Activated CD4-positive, alpha-beta T cell treated with anti-CD3 and anti-CD28 coated beads for 24 hours (primary cell): ENCODE measurements around the gene LATS2.
"Not testable (repeated sequence)": the region's sequence is repeated elsewhere in the genome, so short reads cannot be mapped to it uniquely, and the experiment has no call there.

Experiments used
- DNase-seq, 2 donors: peaks; one replicate each; pipeline ENCODE4 v3.0.0-alpha.2; 2020; ENCODE audit warnings: low read depth in 2 of 2

The LATS2 gene

DNA sequence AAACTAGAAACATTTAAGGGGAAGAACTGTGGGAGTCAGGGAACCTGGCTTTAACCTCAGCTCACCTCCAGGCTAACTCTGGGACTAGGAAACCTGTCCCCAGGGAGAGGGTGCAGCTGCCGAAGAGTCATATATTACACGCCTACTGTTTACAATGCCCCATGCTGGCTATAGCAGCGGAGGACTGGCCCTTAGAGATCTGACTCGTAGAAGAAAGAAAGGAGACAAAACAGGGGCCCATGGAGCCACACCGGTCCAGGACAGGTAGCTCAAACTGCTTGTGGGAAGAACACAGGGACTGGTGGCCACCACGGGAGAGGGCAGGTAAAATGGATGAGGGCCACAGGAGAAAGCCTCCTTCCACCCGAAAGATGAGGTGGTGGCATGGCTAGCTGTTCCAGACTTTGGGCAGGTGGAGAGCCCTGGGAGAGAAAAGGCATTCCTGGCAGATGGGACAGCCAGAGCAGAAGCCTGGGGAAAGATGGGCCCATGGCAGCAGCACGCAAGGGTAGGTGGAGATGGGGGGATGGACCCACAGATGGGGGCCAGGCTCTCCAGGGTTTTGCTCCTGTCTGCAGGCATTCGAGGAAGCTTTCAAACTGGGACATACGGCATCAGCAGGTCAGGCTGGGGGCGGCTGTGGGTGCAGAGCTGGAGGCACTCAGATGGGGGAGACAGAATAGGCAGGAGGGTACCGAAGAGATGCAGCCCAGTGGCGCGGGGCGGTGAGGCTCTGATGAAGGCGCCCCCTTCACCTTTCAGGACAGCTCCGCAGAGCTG is 69.5 kb downstream of the LATS2 start:
- no peak for DNase-seq

DNA sequence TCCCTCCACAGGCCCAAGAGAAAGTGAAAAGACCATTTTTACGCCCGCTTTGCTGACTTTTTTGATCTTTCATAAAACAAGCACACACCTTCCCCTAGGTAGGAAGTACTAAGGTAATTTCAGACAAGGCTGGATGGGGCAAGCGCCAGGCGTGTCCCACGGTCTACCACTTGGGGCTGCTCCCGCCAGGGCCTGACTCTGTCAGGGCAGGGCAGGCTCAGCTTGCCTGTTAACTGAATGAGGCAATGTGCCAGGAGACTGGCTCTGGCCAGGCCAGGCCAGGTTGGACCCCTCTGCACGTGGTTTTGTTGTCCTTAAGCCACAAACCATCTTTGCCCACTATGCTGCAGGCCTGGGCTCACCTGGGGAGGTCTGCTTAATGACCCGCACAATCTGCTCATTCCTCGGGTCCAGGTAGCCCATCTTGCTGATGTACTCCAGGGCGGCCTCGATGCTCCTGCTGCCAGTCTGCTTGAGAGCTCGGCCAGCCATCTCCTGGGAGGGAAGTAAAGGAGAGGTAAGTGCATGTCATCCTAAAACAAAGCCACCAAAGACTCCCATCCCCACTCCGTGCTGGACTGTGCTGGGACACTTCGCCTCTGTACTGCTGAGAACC is 70.4 kb downstream of the LATS2 start:
- no peak for DNase-seq

DNA sequence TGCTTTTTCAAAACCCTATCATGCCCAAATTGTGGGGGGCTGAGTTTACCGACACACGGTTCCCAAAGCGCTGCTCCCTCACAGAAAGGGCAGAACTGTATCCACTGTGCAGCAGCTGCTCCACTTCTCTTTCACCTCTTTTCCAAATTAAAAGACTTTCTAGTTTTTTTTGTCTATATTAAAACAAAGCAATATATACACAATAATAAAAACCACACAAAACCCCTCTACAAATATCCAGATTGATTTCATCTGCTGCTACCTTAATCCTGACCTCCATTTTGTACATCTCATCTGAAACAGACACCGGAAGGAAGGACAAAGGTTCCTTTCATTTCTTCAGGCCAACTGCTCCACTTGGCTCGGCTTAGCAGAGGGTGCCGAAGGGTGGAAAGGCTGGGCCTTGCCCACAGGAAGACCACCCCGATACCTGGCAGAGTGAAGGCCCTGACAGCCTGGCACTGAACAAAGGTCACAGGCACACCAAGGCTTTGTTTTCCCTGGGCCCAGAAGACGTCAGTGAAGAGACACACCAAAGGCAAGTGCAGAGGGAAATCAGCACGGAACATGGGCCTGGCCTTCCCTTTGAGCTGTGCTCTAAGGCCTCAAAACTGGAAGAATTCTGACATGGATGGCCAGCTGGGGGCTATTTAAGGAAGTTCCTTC is 71.6 kb downstream of the LATS2 start:
- DNase-seq, result no peak

DNA sequence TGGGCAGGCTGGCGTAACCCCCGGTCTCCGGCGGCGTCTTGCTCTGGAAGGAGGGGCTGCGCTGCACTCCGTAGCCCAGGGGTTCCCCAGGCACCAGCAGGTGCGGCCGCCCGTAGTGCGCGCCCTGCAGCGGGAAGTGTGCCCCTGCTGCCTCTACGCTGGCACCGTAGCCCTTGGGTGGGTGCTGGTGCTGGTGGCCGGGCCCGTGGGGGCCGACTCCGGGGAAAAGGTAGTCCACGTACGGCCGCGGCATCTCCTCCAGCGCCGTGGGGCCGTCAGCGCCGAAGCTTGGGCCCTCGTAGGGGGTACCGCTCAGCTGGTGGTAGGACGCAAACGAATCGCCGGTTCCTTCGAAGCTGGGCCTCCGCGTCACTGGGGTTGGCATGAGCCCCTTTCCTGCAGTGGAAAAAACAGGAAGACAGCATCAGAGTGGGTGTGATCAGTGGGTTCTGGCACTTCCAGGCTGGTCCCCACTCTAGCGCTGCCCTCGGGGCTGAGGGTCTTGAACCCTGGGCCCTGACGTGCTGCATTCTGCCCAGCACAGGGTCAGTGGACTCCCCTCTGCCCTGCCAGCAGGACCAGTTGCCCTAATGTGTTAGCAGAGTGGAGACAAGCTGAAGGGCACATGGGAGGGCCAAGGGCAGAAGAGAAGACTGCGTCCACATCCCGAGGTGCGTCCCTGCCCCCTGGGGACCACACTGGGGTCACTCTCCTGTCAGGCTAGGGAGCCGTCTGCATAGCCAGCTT is 72.3 kb downstream of the LATS2 start:
- DNase-seq, result no peak

DNA sequence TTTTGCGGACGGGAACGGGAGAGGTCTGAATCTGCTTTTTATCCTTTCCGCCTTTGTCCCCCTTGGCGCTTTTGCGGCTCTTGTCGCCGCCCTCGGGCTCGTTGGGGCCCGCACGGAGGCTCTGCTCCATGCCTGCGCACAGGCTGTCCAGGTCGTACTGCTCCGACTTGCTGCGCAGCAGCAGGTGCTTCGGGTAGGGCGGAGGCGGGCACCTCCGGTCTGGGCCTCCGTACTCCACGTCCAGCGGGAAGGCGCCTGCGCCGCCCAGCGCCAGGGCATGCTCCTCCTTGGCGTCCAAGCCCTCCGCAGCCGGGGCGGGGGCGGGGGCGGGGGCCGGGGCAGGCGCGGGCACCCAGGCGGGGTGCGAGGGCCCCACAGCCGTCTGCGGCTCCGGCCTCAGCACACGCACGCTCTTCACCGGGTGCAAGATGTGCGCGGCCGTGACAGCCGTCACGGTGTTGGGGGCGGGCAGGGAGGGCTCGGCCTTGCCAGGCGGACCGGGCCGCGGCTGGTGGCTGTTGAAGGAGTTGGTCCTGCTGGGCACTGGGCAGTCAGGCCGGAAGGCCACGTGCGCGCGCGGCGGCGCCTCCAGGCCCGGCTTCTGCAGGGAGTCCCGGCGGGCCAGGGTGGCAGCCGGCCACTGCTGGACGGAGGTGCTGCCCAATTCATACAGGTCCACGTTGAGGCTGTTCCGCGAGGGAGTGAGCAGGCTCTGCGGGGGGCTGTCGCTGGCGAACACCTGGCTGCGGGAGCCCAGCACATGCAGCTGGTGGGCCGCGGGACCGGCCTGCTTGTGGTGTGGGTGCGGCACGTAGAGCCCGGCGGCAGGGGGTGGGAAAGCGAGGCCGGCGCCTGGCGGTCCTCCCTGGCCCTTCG is 73.1 kb downstream of the LATS2 start:
- DNase-seq, result no peak

DNA sequence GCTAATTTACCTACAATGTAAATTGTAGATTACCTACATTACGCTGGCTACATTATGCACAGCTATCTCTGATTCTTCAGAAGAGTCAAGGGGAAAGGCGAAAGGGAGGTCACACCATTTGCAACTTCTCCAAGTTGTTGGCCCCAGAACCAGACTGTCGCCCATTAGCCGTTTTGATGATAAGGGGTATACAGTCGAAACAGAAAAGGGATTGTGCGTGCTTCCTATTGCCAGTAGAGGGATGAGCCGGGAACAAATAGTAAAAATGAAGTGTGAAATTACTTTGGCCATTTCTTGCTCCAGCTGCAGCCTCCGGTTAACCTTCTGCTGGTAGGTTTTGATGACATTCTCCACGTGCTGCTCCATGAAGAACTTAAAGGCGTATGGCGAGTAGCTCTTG is 73.8 kb downstream of the LATS2 start:
- DNase-seq, result no peak

- DNase-seq, result no peak
Observed at GRCh38 chr13:20984879-20985278, 76.5 kb downstream of the LATS2 start.

- DNase-seq, result no peak
Observed at GRCh38 chr13:20983386-20983785, 78.0 kb downstream of the LATS2 start.

- DNase-seq, result no peak
Observed at GRCh38 chr13:20981370-20982095, 79.9 kb downstream of the LATS2 start.

GRCh38 chr13:20980899-20981298 is 80.5 kb downstream of the LATS2 start:
- DNase-seq, result no peak

- DNase-seq, result no peak
Observed at GRCh38 chr13:20980430-20980829, 81.0 kb downstream of the LATS2 start.

- no peak for DNase-seq
Observed at GRCh38 chr13:20977394-20977793, 84.0 kb downstream of the LATS2 start.

GRCh38 chr13:20974981-20975585 is 86.3 kb downstream of the LATS2 start:
- no peak for DNase-seq

GRCh38 chr13:20973886-20974425 is 87.4 kb downstream of the LATS2 start:
- no peak for DNase-seq

DNA sequence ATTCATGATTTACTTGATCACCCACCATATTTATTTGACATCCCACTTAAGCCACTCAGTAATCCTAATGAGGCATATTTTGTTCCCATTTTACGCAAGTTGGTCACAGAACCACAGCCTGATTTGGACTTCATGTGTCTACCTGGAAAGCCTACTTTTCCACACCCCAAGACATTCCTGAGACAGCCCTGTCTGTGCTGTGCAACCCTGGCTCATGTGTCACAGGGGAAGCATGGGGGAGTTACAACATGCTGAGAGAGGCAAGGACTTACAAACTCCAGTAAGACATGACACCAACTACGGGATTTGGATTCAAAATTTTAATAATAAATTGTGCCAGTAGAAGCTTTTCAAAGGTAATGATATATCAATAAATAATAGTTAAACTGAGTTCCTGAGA is 88.7 kb downstream of the LATS2 start:
- DNase-seq, result no peak

DNA sequence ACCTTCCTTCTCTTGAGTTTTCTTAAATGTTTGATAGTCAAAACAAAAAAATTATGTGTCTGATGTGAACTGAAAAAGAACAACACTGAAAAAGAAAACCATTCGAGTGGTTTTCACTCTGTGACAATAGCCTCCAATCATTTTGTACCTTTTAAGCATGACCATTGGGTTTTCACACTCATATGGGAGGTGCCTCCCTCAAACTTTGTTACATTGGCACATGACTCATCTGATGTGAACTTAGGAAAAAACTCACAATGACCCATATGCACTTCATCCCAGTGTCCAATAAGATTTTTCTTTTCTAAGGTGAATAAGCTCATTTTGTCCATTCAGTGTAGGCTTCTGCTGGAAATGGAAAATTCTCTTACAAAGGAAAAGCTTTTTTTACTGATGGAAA is 92.2 kb downstream of the LATS2 start:
- DNase-seq, result no peak

- DNase-seq, result no peak
Observed at GRCh38 chr13:20968745-20969144, 92.6 kb downstream of the LATS2 start.

DNA sequence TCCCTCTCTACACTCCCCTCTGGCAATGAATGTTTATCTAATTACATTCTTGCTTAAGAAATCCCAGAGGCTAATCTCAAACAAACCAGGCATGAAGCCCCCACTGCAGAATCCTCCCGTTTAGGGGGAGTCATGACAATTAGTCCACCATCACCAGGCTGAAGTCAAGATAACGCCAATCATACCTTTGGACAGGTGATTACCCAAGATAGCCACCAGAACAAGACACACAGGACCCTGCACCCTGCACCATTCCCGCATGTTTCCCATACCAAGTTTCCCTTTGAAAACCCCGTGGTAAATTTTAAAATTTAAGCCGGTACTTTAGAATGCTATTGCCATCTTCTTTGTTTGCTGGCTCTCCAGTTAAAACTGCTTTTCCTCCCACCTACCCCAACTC is 94.0 kb downstream of the LATS2 start:
- no peak for DNase-seq

- no peak for DNase-seq
Observed at GRCh38 chr13:20964904-20965303, 96.5 kb downstream of the LATS2 start.

GRCh38 chr13:20961663-20962062 is 99.7 kb downstream of the LATS2 start:
- DNase-seq, result not testable (repeated sequence)
